Esophagus (tissue), 2 donors: ENCODE results near the gene EYS. TPM values are rescaled to one million over a fixed set of nuclear protein-coding genes. Genes with fewer than 3 reads are reported as not detected.

ENCODE experiments used
- H3K27ac ChIP-seq, 2 donors: one replicate each; pipeline ENCODE4 v1.5.1; 2013; ENCODE audit warnings: low read depth in 2 of 2, mild to moderate bottlenecking in 2 of 2, inconsistent platforms in 1 of 2, low read length in 1 of 2, moderate library complexity in 1 of 2
- H3K27me3 ChIP-seq, 2 donors: one replicate each; pipeline ENCODE4 v1.6.1; 2013; ENCODE audit warnings: low read length in 2 of 2, control low read depth in 1 of 2, mild to moderate bottlenecking in 1 of 2; ENCODE audit not compliant: insufficient read depth in 2 of 2, control insufficient read depth in 1 of 2
- H3K36me3 ChIP-seq, 2 donors: one replicate each; pipeline ENCODE4 v1.6.1; 2013; ENCODE audit warnings: low read length in 1 of 2; ENCODE audit not compliant: control insufficient read depth in 2 of 2, insufficient read depth in 2 of 2
- H3K4me1 ChIP-seq, 2 donors: one replicate each; pipeline ENCODE4 v1.6.1; 2013; ENCODE audit warnings: low read length in 1 of 2; ENCODE audit not compliant: control insufficient read depth in 2 of 2, insufficient read depth in 2 of 2
- H3K4me3 ChIP-seq, 2 donors: one replicate each; pipeline ENCODE4 v1.5.1; 2013; ENCODE audit warnings: low read length in 2 of 2, mild to moderate bottlenecking in 2 of 2, low read depth in 1 of 2, moderate library complexity in 1 of 2
- H3K9me3 ChIP-seq, 2 donors: one replicate each; pipeline ENCODE4 v1.6.1; 2013; ENCODE audit warnings: mild to moderate bottlenecking in 2 of 2, low read depth in 1 of 2, low read length in 1 of 2, moderate library complexity in 1 of 2; ENCODE audit not compliant: control insufficient read depth in 2 of 2, insufficient read depth in 1 of 2
- WGBS, 2 donors: extraction: QIAGEN DNeasy Blood & Tissue Kit; methylation state at CpG; one replicate each; pipeline ENCODE4 v1.1.7; 2013; 5-methylcytosine and 5-hydroxymethylcytosine counted together
- polyA plus RNA-seq, 2 donors: library from polyadenylated mRNA; stranded (reverse); fragments of 200-250 nt; gene quantifications; one replicate each; pipeline ENCODE4 v1.2.3, GENCODE V29; 2013
- donor health status: healthy with polysubstance abuse.
- donor health status: Bipolar disorder and iron deficiency.

The EYS gene
- polyA plus RNA-seq, 2 donors: not detected

- Histone ChIP-seq H3K4me3 (no peak overlapping the region), H3K27ac (no peak overlapping the region), H3K9me3 (peaks cover 3 to 4% of the 10 kb centered on the region in 2 donors), H3K4me1 (no peaks in the 10 kb centered on the region), H3K27me3 (no peaks in the 10 kb centered on the region), H3K36me3 (no peaks in the 10 kb centered on the region)
- WGBS, 2 donors: 86 to 87% methylated on average over 6 of the region's 6 CpGs
Observed at GRCh38 chr6:64861039-64861651, 845.9 kb downstream of the EYS start.

GRCh38 chr6:64860203-64860602, 846.8 kb downstream of the EYS start:
- H3K27ac ChIP-seq: no peak overlapping the region
- H3K9me3 ChIP-seq: peaks cover 3 to 4% of the 10 kb centered on the region in 2 donors
- no peaks in the 10 kb centered on the region for H3K36me3 ChIP-seq
- H3K4me1 ChIP-seq: no peaks in the 10 kb centered on the region
- H3K27me3 ChIP-seq: no peaks in the 10 kb centered on the region
- WGBS, 2 donors: 91 to 96% methylated on average over 2 of the region's 2 CpGs
- H3K4me3 ChIP-seq: no peak overlapping the region

GRCh38 chr6:64850121-64850520, 856.9 kb downstream of the EYS start:
- no peaks in the 10 kb centered on the region for H3K9me3 ChIP-seq
- no peak overlapping the region for H3K4me3 ChIP-seq
- WGBS, 2 donors: 66 to 79% methylated on average over 1 of the region's 1 CpG
- no peaks in the 10 kb centered on the region for H3K4me1 ChIP-seq
- no peaks in the 10 kb centered on the region for H3K36me3 ChIP-seq
- H3K27ac ChIP-seq: no peak overlapping the region
- H3K27me3 ChIP-seq: no peaks in the 10 kb centered on the region

- H3K4me3 ChIP-seq: no peak overlapping the region
- 87 to 89% methylated on average over 4 of the region's 4 CpGs for WGBS, 2 donors
- no peaks in the 10 kb centered on the region for H3K9me3 ChIP-seq
- H3K36me3 ChIP-seq: no peaks in the 10 kb centered on the region
- H3K27ac ChIP-seq: no peak overlapping the region
- no peaks in the 10 kb centered on the region for H3K4me1 ChIP-seq
- no peaks in the 10 kb centered on the region for H3K27me3 ChIP-seq
Observed at GRCh38 chr6:64848467-64848866, 858.6 kb downstream of the EYS start.

GRCh38 chr6:64847396-64847795, 859.6 kb downstream of the EYS start:
- Histone ChIP-seq H3K36me3 (no peaks in the 10 kb centered on the region), H3K9me3 (no peaks in the 10 kb centered on the region), H3K27me3 (no peaks in the 10 kb centered on the region), H3K27ac (no peak overlapping the region), H3K4me3 (no peak overlapping the region), H3K4me1 (no peaks in the 10 kb centered on the region)
- WGBS, 2 donors: 82 to 93% methylated on average over 1 of the region's 1 CpG

GRCh38 chr6:64838726-64839125, 868.3 kb downstream of the EYS start:
- Histone ChIP-seq H3K4me3 (no peak overlapping the region), H3K27ac (no peak overlapping the region), H3K36me3 (no peaks in the 10 kb centered on the region), H3K27me3 (no peaks in the 10 kb centered on the region), H3K9me3 (no peaks in the 10 kb centered on the region), H3K4me1 (no peaks in the 10 kb centered on the region)

GRCh38 chr6:64831680-64832079, 875.3 kb downstream of the EYS start:
- H3K4me1 ChIP-seq: no peaks in the 10 kb centered on the region
- H3K4me3 ChIP-seq: no peak overlapping the region
- WGBS, 2 donors: 70 to 80% methylated on average over 2 of the region's 2 CpGs
- H3K27me3 ChIP-seq: no peaks in the 10 kb centered on the region
- H3K9me3 ChIP-seq: no peaks in the 10 kb centered on the region
- H3K27ac ChIP-seq: no peak overlapping the region
- no peaks in the 10 kb centered on the region for H3K36me3 ChIP-seq

GRCh38 chr6:64817525-64817924, 889.5 kb downstream of the EYS start:
- no peak overlapping the region for H3K4me3 ChIP-seq
- WGBS, 2 donors: 47 to 59% methylated on average over 2 of the region's 2 CpGs

GRCh38 chr6:64815718-64816117, 891.3 kb downstream of the EYS start:
- H3K4me1 ChIP-seq: no peaks in the 10 kb centered on the region
- no peaks in the 10 kb centered on the region for H3K27me3 ChIP-seq
- H3K27ac ChIP-seq: no peak overlapping the region
- H3K4me3 ChIP-seq: no peak overlapping the region
- 44 to 45% methylated on average over 2 of the region's 2 CpGs for WGBS, 2 donors
- H3K36me3 ChIP-seq: no peaks in the 10 kb centered on the region
- no peaks in the 10 kb centered on the region for H3K9me3 ChIP-seq

More at GRCh38 chr6:64817525-64817924, 889.5 kb downstream of the EYS start:
- no peak overlapping the region for H3K27ac ChIP-seq
- H3K27me3 ChIP-seq: no peaks in the 10 kb centered on the region
- no peaks in the 10 kb centered on the region for H3K9me3 ChIP-seq
- H3K4me1 ChIP-seq: no peaks in the 10 kb centered on the region
- H3K36me3 ChIP-seq: no peaks in the 10 kb centered on the region

GRCh38 chr6:64812138-64812537, 894.9 kb downstream of the EYS start:
- Histone ChIP-seq H3K4me3 (no peak overlapping the region), H3K4me1 (no peaks in the 10 kb centered on the region), H3K27ac (no peak overlapping the region), H3K36me3 (no peaks in the 10 kb centered on the region), H3K27me3 (no peaks in the 10 kb centered on the region), H3K9me3 (no peaks in the 10 kb centered on the region)
- WGBS, 2 donors: 85 to 94% methylated on average over 4 of the region's 4 CpGs
